GM21717 (cell line): Measurements from ENCODE around the gene DIABLO.

Experiments
- ATAC-seq: cut with Tn5 transposase; IDR thresholded peaks from one replicate; pipeline ENCODE4 v1.9.1; 2021; ENCODE audit warnings: mild to moderate bottlenecking, moderate library complexity; ENCODE audit not compliant: unreplicated experiment

DIABLO gene

GRCh38 chr12:122159882-122160281 is 66.0 kb downstream of the DIABLO start:
- ATAC-seq, result no peak

GRCh38 chr12:122158700-122159285 is 67.1 kb downstream of the DIABLO start:
- no peak for ATAC-seq
